HEK293T (cell line): Measurements from ENCODE around the gene MAN1B1.

Experiments
- CTCF ChIA-PET: fragments of 350-600 bp; formaldehyde crosslinking; extraction: SDS; loops from one replicate; lab custom pipeline; 2021; ENCODE audit warnings: antibody characterized with exemption, inconsistent platforms; lab: Yijun Ruan, JAX
- POLR2A ChIA-PET: fragments of 350-600 bp; formaldehyde crosslinking; extraction: SDS; loops from one replicate; lab custom pipeline; 2020; ENCODE audit warnings: antibody characterized with exemption, inconsistent platforms; lab: Yijun Ruan, JAX
- DNase-seq: peaks from one replicate; pipeline ENCODE4 v3.0.0; 2012; ENCODE audit warnings: mixed read lengths; ENCODE audit errors: extremely low spot score
- ARNT ChIP-seq: fragments of 450-650 bp; IDR thresholded peaks from 2 replicates; pipeline ENCODE4 v1.6.1; 2017; ENCODE audit warnings: mild to moderate bottlenecking
- BHLHE40 ChIP-seq: fragments of 450-650 bp; IDR thresholded peaks from 2 replicates; pipeline ENCODE4 v1.6.1; 2016; ENCODE audit warnings: mild to moderate bottlenecking, moderate library complexity, borderline replicate concordance
- CTBP1 ChIP-seq: fragments of 450-650 bp; IDR thresholded peaks from 2 replicates; pipeline ENCODE4 v1.6.1; 2016; ENCODE audit warnings: borderline replicate concordance
- ELF4 ChIP-seq: fragments of 450-650 bp; IDR thresholded peaks from 2 replicates; pipeline ENCODE4 v1.6.1; 2017; ENCODE audit warnings: antibody characterized with exemption
- FOXA1 ChIP-seq: fragments of 450-650 bp; IDR thresholded peaks from 2 replicates; pipeline ENCODE4 v1.6.1; 2016; ENCODE audit warnings: mild to moderate bottlenecking
- FOXK2 ChIP-seq: fragments of 450-650 bp; IDR thresholded peaks from 2 replicates; pipeline ENCODE4 v1.6.1; 2016; ENCODE audit warnings: mild to moderate bottlenecking
- FOXM1 ChIP-seq: fragments of 450-650 bp; IDR thresholded peaks from 2 replicates; pipeline ENCODE4 v1.6.1; 2017; ENCODE audit warnings: mild to moderate bottlenecking, borderline replicate concordance
- HDGF ChIP-seq: fragments of 450-650 bp; IDR thresholded peaks from 2 replicates; pipeline ENCODE4 v1.6.1; 2017; ENCODE audit warnings: antibody characterized with exemption, borderline replicate concordance
- L3MBTL2 ChIP-seq: fragments of 450-650 bp; conservative IDR thresholded peaks from 2 replicates; pipeline ENCODE4 v1.6.1; 2016; ENCODE audit warnings: mild to moderate bottlenecking
- LEF1 ChIP-seq: fragments of 450-650 bp; IDR thresholded peaks from 2 replicates; pipeline ENCODE4 v1.6.1; 2017; ENCODE audit warnings: mild to moderate bottlenecking, borderline replicate concordance
- NFRKB ChIP-seq: fragments of 450-650 bp; IDR thresholded peaks from 2 replicates; pipeline ENCODE4 v1.6.1; 2016; ENCODE audit warnings: mild to moderate bottlenecking, moderate library complexity
- SP1 ChIP-seq: fragments of 450-650 bp; IDR thresholded peaks from 2 replicates; pipeline ENCODE4 v1.6.1; 2017
- SUZ12 ChIP-seq: fragments of 450-650 bp; IDR thresholded peaks from 2 replicates; pipeline ENCODE4 v1.6.1; 2016; ENCODE audit warnings: mild to moderate bottlenecking
- TARDBP ChIP-seq: fragments of 450-650 bp; IDR thresholded peaks from 2 replicates; pipeline ENCODE4 v1.6.1; 2016
- ZNF384 ChIP-seq: fragments of 450-650 bp; IDR thresholded peaks from 2 replicates; pipeline ENCODE4 v1.6.1; 2016
- TF ChIP-seq, protein P1 (sequence below): fragments of 450-650 bp; IDR thresholded peaks from 2 replicates; pipeline ENCODE4 v1.6.1; 2016

Gene MAN1B1

DNA sequence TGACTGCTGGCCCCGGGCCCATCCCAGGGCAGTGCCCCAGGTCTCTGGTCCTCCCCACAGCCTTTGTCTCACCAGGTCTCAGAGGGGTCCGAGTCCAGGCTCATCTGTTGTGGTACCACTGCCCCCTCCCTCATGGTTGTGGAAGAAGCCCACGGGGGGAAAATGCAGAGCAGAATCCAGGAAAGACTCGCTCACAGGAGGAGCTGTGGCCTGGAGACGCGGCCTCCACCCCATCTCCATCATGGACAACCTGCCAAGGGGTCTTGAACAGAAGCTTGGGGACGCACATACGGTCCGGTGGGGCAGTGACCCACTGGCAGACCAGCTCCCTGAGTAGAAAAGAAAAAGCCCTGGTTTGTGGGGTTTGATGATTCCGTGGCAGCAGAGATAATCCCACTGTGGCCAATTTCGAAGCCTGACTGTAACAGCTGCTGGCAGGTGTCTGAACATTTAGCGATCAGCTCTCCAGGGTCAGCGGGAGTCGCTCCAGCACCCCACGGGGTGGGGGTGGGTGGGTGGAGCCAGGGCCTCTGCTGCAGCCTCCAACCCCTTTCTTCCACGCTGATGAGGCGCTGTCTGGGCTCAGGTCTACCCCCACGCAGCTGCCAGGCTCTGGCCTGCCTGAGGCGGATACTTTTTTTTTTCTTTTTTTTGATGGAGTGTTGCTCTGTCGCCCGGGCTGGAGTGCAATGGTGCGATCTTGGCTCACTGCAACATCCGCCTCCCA is 50.3 kb downstream of the MAN1B1 start:
- CTCF ChIA-PET = interaction anchor here (1.8 kb wide), 1 partner anchor 14 kb away, joined by 7 read pairs; no protein-coding TSS in a partner anchor

DNA sequence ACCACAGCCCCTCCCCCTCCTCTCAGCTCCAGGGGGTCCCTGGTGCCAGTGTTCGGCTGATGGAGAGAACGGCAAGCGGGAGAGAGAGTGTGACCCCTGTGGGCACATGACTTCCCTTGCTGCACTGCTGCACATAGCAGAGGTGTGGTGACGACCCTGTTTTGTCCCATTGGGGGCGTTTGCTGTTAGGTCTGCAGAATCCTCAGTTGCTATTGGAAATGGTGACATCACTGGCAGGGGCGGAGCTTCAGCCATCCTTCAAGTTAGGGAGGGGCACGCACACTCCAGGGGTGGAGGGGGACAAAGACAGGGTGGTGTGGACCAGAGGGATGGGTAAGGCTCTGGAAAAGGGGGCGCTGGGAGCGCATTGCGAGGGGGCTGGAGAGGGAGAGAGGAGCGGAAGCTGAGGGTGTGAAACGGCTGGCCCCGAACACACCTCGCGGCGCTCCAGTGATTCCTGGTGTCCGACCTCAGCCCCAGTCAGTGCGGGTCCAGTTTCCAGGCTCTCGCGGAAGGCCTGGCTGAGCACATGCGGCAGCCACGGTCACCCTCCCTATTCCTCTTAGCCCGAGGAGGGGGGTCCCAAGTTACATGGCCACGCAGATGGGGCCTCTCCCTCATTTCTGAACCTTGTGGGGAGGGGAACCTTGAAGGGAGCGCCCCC is 51.4 kb downstream of the MAN1B1 start:
- TF ChIP-seq ELF4 (no peak), FOXM1 (no peak), TARDBP (no peak), HDGF (no peak), L3MBTL2 (no peak), CTBP1 (no peak), LEF1 (no peak), FOXK2 (no peak), FOXA1 (no peak), ARNT (no peak), NFRKB (no peak), SP1 (no peak), BHLHE40 (no peak), SUZ12 (no peak), ZNF384 (no peak)
- TF ChIP-seq, protein P1, sequence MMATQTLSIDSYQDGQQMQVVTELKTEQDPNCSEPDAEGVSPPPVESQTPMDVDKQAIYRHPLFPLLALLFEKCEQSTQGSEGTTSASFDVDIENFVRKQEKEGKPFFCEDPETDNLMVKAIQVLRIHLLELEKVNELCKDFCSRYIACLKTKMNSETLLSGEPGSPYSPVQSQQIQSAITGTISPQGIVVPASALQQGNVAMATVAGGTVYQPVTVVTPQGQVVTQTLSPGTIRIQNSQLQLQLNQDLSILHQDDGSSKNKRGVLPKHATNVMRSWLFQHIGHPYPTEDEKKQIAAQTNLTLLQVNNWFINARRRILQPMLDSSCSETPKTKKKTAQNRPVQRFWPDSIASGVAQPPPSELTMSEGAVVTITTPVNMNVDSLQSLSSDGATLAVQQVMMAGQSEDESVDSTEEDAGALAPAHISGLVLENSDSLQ = no peak
- CTCF ChIA-PET = interaction anchor here (1.8 kb wide), 1 partner anchor 12 kb away, joined by 7 read pairs; no protein-coding TSS in a partner anchor
- peak; percentile 62 for DNase-seq
- POLR2A ChIA-PET = interaction anchor here (0.6 to 5.4 kb wide), 6 partner anchors 8 to 103 kb away, joined by 3 to 37 read pairs (median 4); partner anchors contain the start of gene TUBB4B

More for the DNA sequence above, 50.3 kb downstream of the MAN1B1 start:
- no peak for DNase-seq
- TF ChIP-seq FOXK2 (no peak), NFRKB (no peak), ARNT (no peak), BHLHE40 (no peak), SUZ12 (no peak)
- TF ChIP-seq, protein P1 = no peak
- POLR2A ChIA-PET = interaction anchor here (1.2 to 5.4 kb wide), 2 partner anchors 7 to 104 kb away, joined by 5 to 37 read pairs; partner anchors contain the start of gene TUBB4B

DNA sequence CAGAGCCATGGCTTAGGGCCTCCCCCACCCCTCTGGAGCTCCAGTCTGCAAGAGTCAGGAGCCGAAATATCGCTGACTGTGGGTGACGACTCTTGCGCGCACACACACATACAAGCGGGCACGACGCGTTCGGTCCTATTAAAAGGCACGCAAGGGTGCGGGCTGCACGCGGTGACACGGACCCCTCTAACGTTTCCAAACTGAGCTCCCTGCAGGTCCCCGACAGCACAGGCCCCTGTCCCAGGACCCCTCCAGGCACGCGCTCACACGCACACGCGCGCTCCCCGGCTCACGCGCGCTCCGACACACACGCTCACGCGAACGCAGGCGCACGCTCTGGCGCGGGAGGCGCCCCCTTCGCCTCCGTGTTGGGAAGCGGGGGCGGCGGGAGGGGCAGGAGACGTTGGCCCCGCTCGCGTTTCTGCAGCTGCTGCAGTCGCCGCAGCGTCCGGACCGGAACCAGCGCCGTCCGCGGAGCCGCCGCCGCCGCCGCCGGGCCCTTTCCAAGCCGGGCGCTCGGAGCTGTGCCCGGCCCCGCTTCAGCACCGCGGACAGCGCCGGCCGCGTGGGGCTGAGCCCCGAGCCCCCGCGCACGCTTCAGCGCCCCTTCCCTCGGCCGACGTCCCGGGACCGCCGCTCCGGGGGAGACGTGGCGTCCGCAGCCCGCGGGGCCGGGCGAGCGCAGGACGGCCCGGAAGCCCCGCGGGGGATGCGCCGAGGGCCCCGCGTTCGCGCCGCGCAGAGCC is 52.1 kb downstream of the MAN1B1 start, which contains the start of gene GRIN1:
Gene GRIN1, plus strand, starts transcription at position 433 of the 746 bp plus-strand sequence. CDS start 333 bp downstream, outside the sequence.
- no peak for TF ChIP-seq BHLHE40
- TF ChIP-seq NFRKB = no peak
- no peak for TF ChIP-seq FOXM1
- no peak for TF ChIP-seq FOXK2
- TF ChIP-seq FOXA1 = no peak
- TF ChIP-seq ELF4 = no peak
- no peak for TF ChIP-seq CTBP1
- TF ChIP-seq LEF1 = no peak
- TF ChIP-seq ARNT = no peak
- no peak for TF ChIP-seq HDGF
- no peak for TF ChIP-seq L3MBTL2
- TF ChIP-seq ZNF384 = no peak
- ChIA-PET POLR2A (interaction anchor here (0.6 to 5.4 kb wide), 6 partner anchors 9 to 102 kb away, joined by 3 to 37 read pairs (median 4); partner anchors contain the start of gene TUBB4B), CTCF (interaction anchor here (1.8 kb wide), 1 partner anchor 12 kb away, joined by 7 read pairs; no protein-coding TSS in a partner anchor)
- no peak for DNase-seq

GRCh38 chr9:137139468-137140150 is 52.8 kb downstream of the MAN1B1 start:
- CTCF ChIA-PET = no interaction called here
- POLR2A ChIA-PET = interaction anchor here (1.2 to 5.4 kb wide), 2 partner anchors 9 to 12 kb away, joined by 4 to 37 read pairs; no protein-coding TSS in a partner anchor
- TF ChIP-seq FOXK2 (no peak), LEF1 (no peak)
- DNase-seq = no peak

DNA sequence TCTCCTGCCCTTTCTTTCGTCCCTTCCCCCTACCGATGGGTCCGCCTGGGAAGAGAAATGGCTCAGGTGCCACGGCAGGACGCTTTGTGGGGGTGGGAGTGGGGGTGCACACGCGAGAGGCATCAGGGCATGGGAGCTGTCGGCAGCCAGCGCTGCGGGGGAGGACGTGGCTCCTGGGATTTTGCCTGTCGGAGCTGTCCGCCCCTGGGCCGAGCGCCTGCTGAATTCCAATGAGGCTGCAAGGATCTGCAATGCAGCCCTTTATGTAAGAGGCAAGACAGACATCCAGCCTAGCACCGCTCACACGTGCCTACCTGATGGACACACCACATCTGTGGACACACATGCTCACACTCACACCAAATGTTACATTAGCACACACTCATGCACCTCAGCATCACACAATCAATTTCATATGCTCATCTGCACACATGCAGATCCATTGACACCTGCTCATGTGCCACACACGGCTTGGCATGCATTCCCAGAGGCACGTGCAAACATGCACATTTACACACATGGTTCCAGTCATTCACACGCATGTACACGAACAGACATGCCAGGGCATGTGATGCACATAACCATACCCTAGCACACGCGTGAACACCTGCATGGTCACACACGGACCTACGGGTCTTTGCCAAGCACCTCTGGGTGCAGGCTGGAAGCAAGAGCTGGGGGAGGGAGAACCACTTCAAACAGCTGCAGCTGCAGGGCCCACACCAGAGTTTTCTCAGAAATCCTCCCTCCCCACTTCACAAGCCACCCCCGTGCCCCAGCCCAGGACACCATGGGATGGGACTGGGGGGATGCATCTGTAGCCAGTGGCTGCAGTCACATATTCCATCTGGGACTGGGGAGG is 53.6 kb downstream of the MAN1B1 start:
- no peak for DNase-seq
- TF ChIP-seq ZNF384 (no peak), NFRKB (no peak), FOXA1 (no peak), L3MBTL2 (no peak), FOXM1 (no peak), FOXK2 (no peak), LEF1 (no peak), HDGF (no peak)
- ChIA-PET CTCF (no interaction called here), POLR2A (interaction anchor here (1.2 to 5.4 kb wide), 2 partner anchors 10 to 13 kb away, joined by 4 to 37 read pairs; no protein-coding TSS in a partner anchor)
